SU-DHL-6 (cell line): Measurements from ENCODE around the gene STIM2.

Experiments used
- CTCF ChIP-seq: fragments of 200-600 bp; sonication (generic); IDR thresholded peaks from one replicate; pipeline ENCODE4 v1.5.1; 2017; ENCODE audit warnings: antibody characterized with exemption, mild to moderate bottlenecking, low read length, moderate library complexity; ENCODE audit not compliant: insufficient read depth, poor library complexity, severe bottlenecking
- EZH2phosphoT487 ChIP-seq: fragments of 200-600 bp; sonication (generic), shearing (Covaris generic); conservative IDR thresholded peaks from 2 replicates; pipeline ENCODE4 v1.6.1; 2018; ENCODE audit warnings: mild to moderate bottlenecking, antibody characterized with exemption, low read length, moderate library complexity, mixed read lengths

GRCh38 chr4:27011401-27011800 lies 150.8 kb downstream of the STIM2 start:
- TF ChIP-seq CTCF (no peak), EZH2phosphoT487 (no peak)
